Neutrophil (primary cell): ENCODE measurements around the gene BOLA1.
"Not testable (repeated sequence)": the region's sequence is repeated elsewhere in the genome, so short reads cannot be mapped to it uniquely, and the experiment has no call there.

ENCODE experiments used
- H3K27ac ChIP-seq: fragments of 200-600 bp; sonication (generic); 2 replicates; pipeline ENCODE4 v1.5.1; 2016; ENCODE audit warnings: mild to moderate bottlenecking, moderate library complexity
- H3K27me3 ChIP-seq: fragments of 200-600 bp; sonication (generic); 2 replicates; pipeline ENCODE4 v1.6.0; 2016; ENCODE audit warnings: mild to moderate bottlenecking
- H3K36me3 ChIP-seq: fragments of 200-600 bp; sonication (generic); 2 replicates; pipeline ENCODE4 v1.5.1; 2017
- H3K4me1 ChIP-seq, 2 experiments: fragments of 200-600 bp in 1 of 2; sonication (generic) in 1 of 2; 1 replicate in 1 of 2; 2 replicates in 1 of 2; pipeline versions ENCODE4 v1.5.1 to v1.6.1; 2013 to 2016; ENCODE audit warnings: low read depth in 1 of 2, low read length in 1 of 2, mild to moderate bottlenecking in 1 of 2, moderate library complexity in 1 of 2; ENCODE audit not compliant: control insufficient read depth in 1 of 2, insufficient read depth in 1 of 2
- H3K4me3 ChIP-seq, 2 experiments: fragments of 200-600 bp in 1 of 2; sonication (generic) in 1 of 2; 1 replicate in 1 of 2; 2 replicates in 1 of 2; pipeline ENCODE4 v1.5.1; 2013 to 2016; ENCODE audit warnings: low read depth in 1 of 2, low read length in 1 of 2, mild to moderate bottlenecking in 1 of 2, moderate library complexity in 1 of 2
- H3K9me3 ChIP-seq: fragments of 200-600 bp; sonication (generic); 2 replicates; pipeline ENCODE4 v1.5.1; 2016
- CTCF ChIP-seq: fragments of 200-600 bp; sonication (generic); IDR thresholded peaks from 2 replicates; pipeline ENCODE4 v1.5.1; 2016; ENCODE audit warnings: antibody characterized with exemption

The BOLA1 gene

GRCh38 chr1:149936170-149936991 is 37.0 kb downstream of the BOLA1 start, which contains the start of gene MTMR11:
MTMR11 (minus strand) TSS chr1:149936879; CDS start chr1:149936647, 232 bp downstream.
- no peak for TF ChIP-seq CTCF
- Histone ChIP-seq H3K27ac (no peak within 1 kb of the TSS), H3K36me3 (no peaks in the 10 kb centered on the region), H3K4me3 (no peak within 1 kb of the TSS), H3K9me3 (no peaks in the 10 kb centered on the region), H3K27me3 (peaks cover 4% of the 10 kb centered on the region), H3K4me1 (no peaks in the 10 kb centered on the region)

- no peak for TF ChIP-seq CTCF
- Histone ChIP-seq H3K36me3 (no peaks in the 10 kb centered on the region), H3K4me1 (no peaks in the 10 kb centered on the region), H3K4me3 (no peak overlapping the region), H3K9me3 (no peaks in the 10 kb centered on the region), H3K27me3 (peaks cover 10% of the 10 kb centered on the region), H3K27ac (no peak overlapping the region)
These were observed 37.8 kb downstream of the BOLA1 start for GRCh38 chr1:149936992-149937705.

- Histone ChIP-seq H3K4me1 (no peaks in the 10 kb centered on the region), H3K4me3 (no peak overlapping the region), H3K9me3 (no peaks in the 10 kb centered on the region), H3K36me3 (no peaks in the 10 kb centered on the region), H3K27ac (no peak overlapping the region), H3K27me3 (peaks cover 16% of the 10 kb centered on the region)
- TF ChIP-seq CTCF, result no peak
These were observed 38.4 kb downstream of the BOLA1 start for GRCh38 chr1:149937759-149938158.

GRCh38 chr1:149938668-149939003 is 39.3 kb downstream of the BOLA1 start:
- H3K4me1 ChIP-seq, H3K4me3 ChIP-seq, H3K36me3 ChIP-seq, H3K27ac ChIP-seq, H3K9me3 ChIP-seq: not testable (repeated sequence)
- H3K27me3 ChIP-seq, result peaks cover 25% of the 10 kb centered on the region

- Histone ChIP-seq H3K27ac (no peak overlapping the region), H3K36me3 (no peaks in the 10 kb centered on the region), H3K9me3 (no peaks in the 10 kb centered on the region), H3K4me3 (no peak overlapping the region), H3K4me1 (no peaks in the 10 kb centered on the region), H3K27me3 (peaks cover 35% of the 10 kb centered on the region)
- TF ChIP-seq CTCF, result no peak
These were observed 41.1 kb downstream of the BOLA1 start for GRCh38 chr1:149940427-149940826.

- H3K4me1 ChIP-seq, result no peaks in the 10 kb centered on the region
- H3K27me3 ChIP-seq, result peaks cover 36% of the 10 kb centered on the region
- no peak for TF ChIP-seq CTCF
- no peak overlapping the region for H3K27ac ChIP-seq
- no peaks in the 10 kb centered on the region for H3K9me3 ChIP-seq
- H3K36me3 ChIP-seq, result no peaks in the 10 kb centered on the region
- no peak overlapping the region for H3K4me3 ChIP-seq
These were observed 42.8 kb downstream of the BOLA1 start for GRCh38 chr1:149942207-149942606.
